Small intestine (tissue), 16 donors: ENCODE measurements around the gene ADSL. TPM values are rescaled to one million over a fixed set of nuclear protein-coding genes. Genes with fewer than 3 reads are reported as not detected.
A peak's percentile ranks its signal among the peaks of the same experiment; 100 is the strongest.

Experiments
- DNase-seq, 2 donors: peaks; one replicate each; pipeline versions ENCODE4 v3.0.0 to v3.0.0-alpha.2; 2013
- FAIRE-seq: peaks from 2 replicates; lab custom pipeline; 2012; peaks lifted over from hg19 to GRCh38; lab: Jason Lieb, UNC
- H3K27ac ChIP-seq, 3 donors: one replicate each; pipeline ENCODE4 v1.5.1; 2013; ENCODE audit warnings: low read length in 2 of 3, mild to moderate bottlenecking in 2 of 3, control low read depth in 1 of 3, inconsistent platforms in 1 of 3, low read depth in 1 of 3, moderate library complexity in 1 of 3
- H3K27me3 ChIP-seq, 3 donors: one replicate each; pipeline ENCODE4 v1.6.1; 2013; ENCODE audit warnings: low read length in 3 of 3, inconsistent platforms in 1 of 3; ENCODE audit not compliant: control insufficient read depth in 3 of 3, insufficient read depth in 3 of 3
- H3K36me3 ChIP-seq, 3 donors: one replicate each; pipeline ENCODE4 v1.6.1; 2013; ENCODE audit warnings: low read length in 3 of 3, inconsistent platforms in 1 of 3, low read depth in 1 of 3, mild to moderate bottlenecking in 1 of 3, moderate library complexity in 1 of 3; ENCODE audit not compliant: control insufficient read depth in 3 of 3, insufficient read depth in 2 of 3
- H3K4me1 ChIP-seq, 3 donors: one replicate each; pipeline ENCODE4 v1.6.1; 2013; ENCODE audit warnings: low read length in 2 of 3, inconsistent platforms in 1 of 3, low read depth in 1 of 3, mild to moderate bottlenecking in 1 of 3, moderate library complexity in 1 of 3; ENCODE audit not compliant: control insufficient read depth in 3 of 3, insufficient read depth in 2 of 3
- H3K4me3 ChIP-seq, 3 donors: one replicate each; pipeline ENCODE4 v1.5.1; 2013; ENCODE audit warnings: low read length in 3 of 3, control low read depth in 1 of 3, inconsistent platforms in 1 of 3, low read depth in 1 of 3, mild to moderate bottlenecking in 1 of 3, moderate library complexity in 1 of 3
- H3K9me3 ChIP-seq, 2 donors: one replicate each; pipeline ENCODE4 v1.6.1; 2013; ENCODE audit warnings: low read depth in 1 of 2, low read length in 1 of 2; ENCODE audit not compliant: control insufficient read depth in 2 of 2, insufficient read depth in 1 of 2
- WGBS, 3 donors: extraction: QIAGEN DNeasy Blood & Tissue Kit; methylation state at CpG; one replicate each; pipeline ENCODE4 v1.1.7; 2013; 5-methylcytosine and 5-hydroxymethylcytosine counted together
- long read RNA-seq, 10 donors: transcript quantifications; one replicate each; lab custom pipeline, GENCODE V29; 2026
- polyA plus RNA-seq, 4 donors: library from polyadenylated mRNA; stranded (reverse) in 3 of 4; unstranded in 1 of 4; fragments of 200-250 nt in 3 of 4; fragments of 120-200 nt in 1 of 4; gene quantifications; one replicate each; pipeline versions ENCODE4 v1.2.1 to v1.2.3, GENCODE V29; 2013
- donor health status: healthy with polysubstance abuse.
- donor health status: control.
- donor health status: control.
- donor health status: Bipolar disorder and iron deficiency.
- donor health status: healthy.

The ADSL gene
- 10 to 100 TPM; 23.9 to 78.2 (median 45.2) TPM for polyA plus RNA-seq
- long read RNA-seq, donor 1, full-length matches to known transcripts = 53 of 104 reads
- long read RNA-seq, donor 1, partial matches to known transcripts = 51 of 104 reads
- long read RNA-seq, donor 1, other reads (novel, unspliced or antisense) = 0 of 104 reads
- long read RNA-seq, donor 2, full-length matches to known transcripts = 12 of 12 reads
- long read RNA-seq, donor 2, partial matches to known transcripts = 0 of 12 reads
- long read RNA-seq, donor 2, other reads (novel, unspliced or antisense) = 0 of 12 reads
- long read RNA-seq, donor 3, full-length matches to known transcripts = 24 of 43 reads
- long read RNA-seq, donor 3, partial matches to known transcripts = 19 of 43 reads
- long read RNA-seq, donor 3, other reads (novel, unspliced or antisense) = 0 of 43 reads
- long read RNA-seq, donor 4 = 0 reads
- long read RNA-seq, donor 5, full-length matches to known transcripts = 7 of 19 reads
- long read RNA-seq, donor 5, partial matches to known transcripts = 12 of 19 reads
- long read RNA-seq, donor 5, other reads (novel, unspliced or antisense) = 0 of 19 reads
- long read RNA-seq, donor 6, full-length matches to known transcripts = 19 of 48 reads
- long read RNA-seq, donor 6, partial matches to known transcripts = 29 of 48 reads
- long read RNA-seq, donor 6, other reads (novel, unspliced or antisense) = 0 of 48 reads
- long read RNA-seq, donor 7, full-length matches to known transcripts = 29 of 44 reads
- long read RNA-seq, donor 7, partial matches to known transcripts = 15 of 44 reads
- long read RNA-seq, donor 7, other reads (novel, unspliced or antisense) = 0 of 44 reads
- long read RNA-seq, donor 8, full-length matches to known transcripts = 4 of 4 reads
- long read RNA-seq, donor 8, partial matches to known transcripts = 0 of 4 reads
- long read RNA-seq, donor 8, other reads (novel, unspliced or antisense) = 0 of 4 reads
- long read RNA-seq, donor 9, full-length matches to known transcripts = 5 of 12 reads
- long read RNA-seq, donor 9, partial matches to known transcripts = 7 of 12 reads
- long read RNA-seq, donor 9, other reads (novel, unspliced or antisense) = 0 of 12 reads
- long read RNA-seq, donor 10, full-length matches to known transcripts = 25 of 51 reads
- long read RNA-seq, donor 10, partial matches to known transcripts = 26 of 51 reads
- long read RNA-seq, donor 10, other reads (novel, unspliced or antisense) = 0 of 51 reads

DNA sequence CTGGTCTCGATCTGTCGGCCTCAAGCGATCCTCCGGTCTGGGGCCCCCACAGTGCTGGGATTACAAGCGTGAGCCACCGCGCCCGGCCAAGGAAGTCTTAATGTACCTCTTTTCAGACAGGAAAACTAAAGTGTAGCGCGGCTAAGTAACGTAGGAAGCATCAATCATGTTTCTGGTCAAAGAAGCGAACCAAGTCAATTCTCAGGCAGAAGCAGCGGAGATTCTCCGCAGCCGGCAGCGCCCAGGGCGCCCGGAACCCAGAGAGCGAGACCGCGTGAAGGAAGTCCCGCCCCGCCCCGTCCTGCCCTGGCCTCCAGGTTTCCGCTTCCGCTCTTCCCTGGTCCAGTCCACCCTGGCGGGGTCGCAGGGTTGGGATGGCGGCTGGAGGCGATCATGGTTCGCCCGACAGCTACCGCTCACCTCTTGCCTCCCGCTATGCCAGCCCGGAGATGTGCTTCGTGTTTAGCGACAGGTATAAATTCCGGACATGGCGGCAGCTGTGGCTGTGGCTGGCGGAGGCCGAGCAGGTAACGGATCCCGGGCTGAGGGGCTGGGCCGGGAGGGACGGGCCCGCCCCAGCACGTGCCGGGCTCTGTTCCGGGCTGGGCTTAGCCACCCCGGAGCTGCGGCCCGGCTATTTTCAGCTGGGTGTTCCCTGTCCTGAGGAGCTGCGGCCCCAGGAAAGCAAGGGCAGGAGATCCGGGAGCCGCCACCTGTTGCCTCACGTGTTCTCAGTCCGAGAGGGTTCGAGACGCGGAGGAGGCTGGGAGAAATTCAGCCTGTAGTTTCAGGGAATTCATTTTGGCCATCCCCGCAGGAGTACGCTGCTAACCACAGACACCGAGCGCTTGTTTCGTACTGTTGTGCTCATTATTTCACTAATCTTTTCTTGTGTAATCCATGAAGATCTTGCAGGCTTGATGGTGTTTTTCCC, at the start of gene ADSL:
ADSL (plus strand) TSS at position 316 of the 934 bp plus-strand sequence; CDS start at position 375, 59 bp downstream.
- Histone ChIP-seq H3K27ac (peak within 1 kb of the TSS; percentile 55 to 92 (median 83)), H3K9me3 (no peaks in the 10 kb centered on the region), H3K27me3 (no peaks in the 10 kb centered on the region), H3K4me1 (peaks cover 0 to 9% (median 6%) of the 10 kb centered on the region in 3 donors), H3K4me3 (peak within 1 kb of the TSS; percentile 53 to 90 (median 70)), H3K36me3 (peaks cover 2 to 26% (median 4%) of the 10 kb centered on the region in 3 donors)
- peak; percentile 90 to 96 for DNase-seq
- no peak for FAIRE-seq
- WGBS, 3 donors = 0 to 1% (median 0%) methylated on average over 63 to 65 of the region's 65 CpGs

DNA sequence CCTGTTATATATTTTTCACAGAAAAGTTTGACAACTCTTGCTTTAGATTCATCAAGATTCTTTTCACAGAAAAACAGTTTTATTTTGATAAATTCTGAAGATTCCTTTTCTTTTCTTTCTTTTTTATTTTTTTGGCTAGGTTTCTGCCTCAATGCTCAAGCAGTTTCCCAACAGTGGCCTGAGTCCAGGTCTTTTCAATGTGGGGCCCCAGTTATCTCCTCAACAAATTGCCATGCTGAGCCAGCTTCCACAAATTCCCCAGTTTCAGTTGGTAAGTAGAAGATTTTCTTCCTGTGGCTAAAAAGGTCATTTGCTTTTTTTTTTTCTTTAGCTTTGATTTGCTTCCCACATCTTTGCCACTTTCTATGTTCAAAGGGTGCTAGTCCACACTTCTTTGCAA, 46.0 kb upstream of the ADSL start:
- no peak overlapping the region for H3K4me3 ChIP-seq
- DNase-seq (no peak), FAIRE-seq (no peak)
- H3K36me3 ChIP-seq = peaks cover 12 to 35% (median 15%) of the 10 kb centered on the region in 3 donors
- no peaks in the 10 kb centered on the region for H3K9me3 ChIP-seq
- no peak overlapping the region for H3K27ac ChIP-seq
- H3K4me1 ChIP-seq = no peaks in the 10 kb centered on the region
- H3K27me3 ChIP-seq = no peaks in the 10 kb centered on the region

DNA sequence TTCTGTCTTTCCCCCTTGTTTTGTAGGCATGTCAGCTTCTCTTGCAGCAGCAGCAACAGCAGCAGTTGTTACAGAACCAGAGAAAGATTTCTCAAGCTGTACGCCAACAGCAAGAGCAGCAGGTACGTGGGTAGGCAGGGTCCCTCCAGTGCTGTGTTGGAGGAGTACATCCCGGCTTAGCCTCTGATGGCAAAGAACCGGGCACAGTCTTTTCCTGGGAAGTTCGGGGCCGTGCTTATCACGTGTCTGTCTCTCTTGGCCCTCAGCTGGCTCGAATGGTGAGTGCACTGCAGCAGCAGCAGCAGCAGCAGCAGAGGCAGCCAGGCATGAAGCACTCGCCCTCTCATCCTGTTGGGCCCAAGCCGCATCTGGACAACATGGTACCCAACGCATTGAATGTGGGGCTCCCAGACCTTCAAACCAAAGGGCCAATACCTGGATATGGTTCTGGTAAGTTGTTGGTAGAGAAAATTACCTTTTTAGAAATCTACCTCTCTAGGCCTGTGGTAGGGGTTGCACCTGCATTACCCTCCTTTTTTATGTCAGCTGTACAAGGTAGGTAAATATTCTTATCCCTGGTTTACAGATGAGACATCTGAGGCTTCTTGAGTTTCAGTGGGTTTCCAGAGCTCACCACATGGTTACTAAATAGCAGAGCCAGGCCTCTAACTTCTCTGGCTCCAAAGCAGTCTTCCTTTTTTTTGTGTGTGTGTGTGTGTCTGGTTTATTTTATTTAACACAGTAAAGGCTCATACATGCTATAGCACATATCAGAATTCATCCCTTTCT, 45.2 kb upstream of the ADSL start:
- Histone ChIP-seq H3K9me3 (no peaks in the 10 kb centered on the region), H3K27me3 (no peaks in the 10 kb centered on the region), H3K4me1 (no peaks in the 10 kb centered on the region), H3K36me3 (peaks cover 12 to 40% (median 15%) of the 10 kb centered on the region in 3 donors), H3K27ac (no peak overlapping the region), H3K4me3 (no peak overlapping the region)
- FAIRE-seq (no peak), DNase-seq (no peak)
- 93 to 94% (median 93%) methylated on average over 11 of the region's 11 CpGs for WGBS, 3 donors

- no peak overlapping the region for H3K27ac ChIP-seq
- no peak for DNase-seq
- H3K27me3 ChIP-seq = no peaks in the 10 kb centered on the region
- FAIRE-seq = no peak
- 92 to 97% (median 96%) methylated on average over 11 of the region's 11 CpGs for WGBS, 3 donors
- H3K36me3 ChIP-seq = peaks cover 12 to 41% (median 17%) of the 10 kb centered on the region in 3 donors
- no peak overlapping the region for H3K4me3 ChIP-seq
- H3K9me3 ChIP-seq = no peaks in the 10 kb centered on the region
- no peaks in the 10 kb centered on the region for H3K4me1 ChIP-seq
Observed at GRCh38 chr22:40302149-40302548, 44.2 kb upstream of the ADSL start.

- FAIRE-seq (no peak), DNase-seq (no peak)
- H3K9me3 ChIP-seq = no peaks in the 10 kb centered on the region
- H3K4me3 ChIP-seq = no peak overlapping the region
- no peaks in the 10 kb centered on the region for H3K27me3 ChIP-seq
- no peak overlapping the region for H3K27ac ChIP-seq
- 97 to 99% (median 98%) methylated on average over 5 of the region's 5 CpGs for WGBS, 3 donors
- no peaks in the 10 kb centered on the region for H3K4me1 ChIP-seq
- peaks cover 10 to 54% (median 27%) of the 10 kb centered on the region in 3 donors for H3K36me3 ChIP-seq
Observed at GRCh38 chr22:40305625-40306024, 40.7 kb upstream of the ADSL start.

DNA sequence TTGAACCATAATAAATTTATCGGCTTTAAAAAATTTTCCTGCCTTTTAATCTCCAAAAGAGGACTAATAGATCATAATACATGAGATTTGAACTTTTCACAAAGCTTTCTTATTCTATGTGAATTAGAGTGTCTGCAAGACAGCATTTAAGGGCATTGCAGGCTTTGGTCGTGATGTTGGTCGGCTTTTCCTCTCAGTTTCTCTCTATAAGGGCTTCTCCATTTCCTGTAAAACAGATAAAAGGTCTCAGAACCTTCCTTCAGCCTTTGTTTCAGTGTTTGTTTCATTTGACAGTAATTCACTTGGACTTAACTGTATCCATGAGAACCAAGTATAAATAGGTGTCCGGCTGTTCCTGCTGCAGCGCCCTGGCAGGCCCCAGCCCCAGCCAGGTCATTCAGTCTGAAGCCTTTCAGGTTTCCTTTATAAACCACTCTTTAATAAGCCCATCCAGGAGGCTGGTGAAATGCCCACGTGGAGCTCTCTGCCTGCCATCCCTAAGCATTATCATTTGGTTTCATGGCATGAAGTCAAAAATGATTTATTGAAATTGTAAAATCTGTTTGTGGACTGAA, 37.2 kb upstream of the ADSL start:
- WGBS, 3 donors = 87 to 92% (median 90%) methylated on average over 6 of the region's 6 CpGs
- peaks cover 4 to 46% (median 32%) of the 10 kb centered on the region in 3 donors for H3K36me3 ChIP-seq
- no peak overlapping the region for H3K27ac ChIP-seq
- H3K4me1 ChIP-seq = peaks cover 0 to 8% (median 0%) of the 10 kb centered on the region in 3 donors
- DNase-seq = no peak
- no peak overlapping the region for H3K4me3 ChIP-seq
- H3K9me3 ChIP-seq = no peaks in the 10 kb centered on the region
- H3K27me3 ChIP-seq = no peaks in the 10 kb centered on the region
- FAIRE-seq = no peak

DNA sequence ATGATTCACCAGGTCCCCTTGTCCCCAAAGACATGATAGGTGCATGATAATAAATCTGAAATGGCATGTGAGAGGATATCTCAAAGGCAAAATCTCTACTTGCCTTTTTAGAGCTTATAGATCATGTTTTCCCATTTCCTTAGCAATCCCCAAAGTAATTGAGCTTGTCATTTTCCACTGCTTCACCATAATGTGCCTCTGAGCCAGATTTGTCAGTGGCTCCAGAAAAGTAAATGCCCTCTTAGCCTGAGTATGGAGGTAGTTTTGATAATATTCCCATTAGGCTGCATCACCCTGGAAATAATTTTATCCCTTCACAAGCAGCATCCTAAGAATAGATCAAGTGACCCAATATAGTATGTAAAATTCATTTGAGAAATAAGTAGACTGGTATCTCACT, 36.7 kb upstream of the ADSL start:
- H3K36me3 ChIP-seq = peaks cover 4 to 48% (median 32%) of the 10 kb centered on the region in 3 donors
- no peak for DNase-seq
- peak overlapping the region in 1 of 3 donors; percentile 32 for H3K27ac ChIP-seq
- no peaks in the 10 kb centered on the region for H3K9me3 ChIP-seq
- no peaks in the 10 kb centered on the region for H3K27me3 ChIP-seq
- no peak for FAIRE-seq
- peaks cover 0 to 8% (median 0%) of the 10 kb centered on the region in 3 donors for H3K4me1 ChIP-seq
- no peak overlapping the region for H3K4me3 ChIP-seq
